Fibroblast of villous mesenchyme (primary cell): ENCODE data around the gene LRRN3. TPM values are rescaled to one million over a fixed set of nuclear protein-coding genes. Genes with fewer than 3 reads are reported as not detected.

Experiments
- DNase-seq: peaks from one replicate; pipeline ENCODE4 v3.0.0-alpha.2; 2010; ENCODE audit warnings: low read depth
- H3K4me3 ChIP-seq: 2 replicates; pipeline ENCODE4 v1.5.1; 2011; ENCODE audit warnings: low read depth, mild to moderate bottlenecking, low read length
- total RNA-seq: library from RNA; depleted of rRNA; stranded (reverse); fragments of >200 nt; gene quantifications from 2 replicates; pipeline ENCODE4 v1.2.3, GENCODE V29; 2012
- TF ChIP-seq, protein P1 (sequence below): IDR thresholded peaks from 2 replicates; pipeline ENCODE4 v1.5.1; 2012; ENCODE audit warnings: low read depth, mild to moderate bottlenecking, low read length; ENCODE audit not compliant: insufficient read depth

LRRN3 gene
- total RNA-seq, 1 donor: 0.86 TPM

DNA sequence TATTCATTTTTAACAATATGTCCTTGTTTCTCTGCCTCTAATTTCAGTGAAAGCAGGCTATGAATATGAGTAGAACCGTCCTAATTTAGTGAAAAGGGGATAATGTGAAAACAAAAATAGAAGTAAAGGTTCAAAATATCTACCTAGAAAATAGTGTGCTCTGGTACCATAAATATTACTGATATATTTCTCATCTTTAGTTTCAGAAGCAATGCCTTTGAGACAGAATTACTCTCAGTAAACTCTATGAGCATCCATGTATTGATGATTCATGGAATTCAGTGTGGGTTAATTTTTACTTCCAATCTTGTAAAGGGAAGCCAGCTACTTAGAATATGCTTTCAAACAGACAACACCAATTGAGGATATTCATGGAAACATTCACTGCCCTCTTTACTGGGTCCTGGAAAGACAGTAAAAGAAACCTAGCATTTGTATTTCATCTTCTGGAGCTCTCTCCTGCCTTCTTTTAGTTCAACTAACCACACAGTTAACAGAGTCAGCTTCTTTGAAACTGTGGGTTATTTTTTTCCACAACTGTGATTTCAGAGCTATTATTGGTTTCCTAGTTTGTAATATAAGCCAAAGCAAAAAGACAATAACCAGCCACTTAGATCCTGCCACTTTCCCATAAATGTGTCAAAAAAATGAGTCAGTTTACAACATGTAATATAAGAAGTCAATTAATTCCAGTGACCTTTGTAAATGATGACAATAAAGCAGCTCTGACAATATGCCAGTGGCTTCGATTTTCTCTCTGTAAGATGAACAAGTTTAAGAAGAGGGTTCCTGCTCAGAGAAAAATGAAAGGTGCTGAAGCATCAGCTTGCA lies 1.7 kb downstream of the LRRN3 start:
- H3K4me3 ChIP-seq: no peak overlapping the region
- DNase-seq: no peak
- TF ChIP-seq, protein P1, sequence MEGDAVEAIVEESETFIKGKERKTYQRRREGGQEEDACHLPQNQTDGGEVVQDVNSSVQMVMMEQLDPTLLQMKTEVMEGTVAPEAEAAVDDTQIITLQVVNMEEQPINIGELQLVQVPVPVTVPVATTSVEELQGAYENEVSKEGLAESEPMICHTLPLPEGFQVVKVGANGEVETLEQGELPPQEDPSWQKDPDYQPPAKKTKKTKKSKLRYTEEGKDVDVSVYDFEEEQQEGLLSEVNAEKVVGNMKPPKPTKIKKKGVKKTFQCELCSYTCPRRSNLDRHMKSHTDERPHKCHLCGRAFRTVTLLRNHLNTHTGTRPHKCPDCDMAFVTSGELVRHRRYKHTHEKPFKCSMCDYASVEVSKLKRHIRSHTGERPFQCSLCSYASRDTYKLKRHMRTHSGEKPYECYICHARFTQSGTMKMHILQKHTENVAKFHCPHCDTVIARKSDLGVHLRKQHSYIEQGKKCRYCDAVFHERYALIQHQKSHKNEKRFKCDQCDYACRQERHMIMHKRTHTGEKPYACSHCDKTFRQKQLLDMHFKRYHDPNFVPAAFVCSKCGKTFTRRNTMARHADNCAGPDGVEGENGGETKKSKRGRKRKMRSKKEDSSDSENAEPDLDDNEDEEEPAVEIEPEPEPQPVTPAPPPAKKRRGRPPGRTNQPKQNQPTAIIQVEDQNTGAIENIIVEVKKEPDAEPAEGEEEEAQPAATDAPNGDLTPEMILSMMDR: no peak

- no peak overlapping the region for H3K4me3 ChIP-seq
These were observed 2.6 kb downstream of the LRRN3 start for GRCh38 chr7:111093496-111093895.

GRCh38 chr7:111094419-111094818 lies 3.5 kb downstream of the LRRN3 start:
- TF ChIP-seq, protein P1: no peak
- H3K4me3 ChIP-seq: no peak overlapping the region
- no peak for DNase-seq

More at GRCh38 chr7:111093496-111093895, 2.6 kb downstream of the LRRN3 start:
- TF ChIP-seq, protein P1: no peak
- DNase-seq: no peak

- no peak overlapping the region for H3K4me3 ChIP-seq
- no peak for DNase-seq
- TF ChIP-seq, protein P1: no peak
These were observed 6.1 kb downstream of the LRRN3 start for GRCh38 chr7:111096997-111097396.

DNA sequence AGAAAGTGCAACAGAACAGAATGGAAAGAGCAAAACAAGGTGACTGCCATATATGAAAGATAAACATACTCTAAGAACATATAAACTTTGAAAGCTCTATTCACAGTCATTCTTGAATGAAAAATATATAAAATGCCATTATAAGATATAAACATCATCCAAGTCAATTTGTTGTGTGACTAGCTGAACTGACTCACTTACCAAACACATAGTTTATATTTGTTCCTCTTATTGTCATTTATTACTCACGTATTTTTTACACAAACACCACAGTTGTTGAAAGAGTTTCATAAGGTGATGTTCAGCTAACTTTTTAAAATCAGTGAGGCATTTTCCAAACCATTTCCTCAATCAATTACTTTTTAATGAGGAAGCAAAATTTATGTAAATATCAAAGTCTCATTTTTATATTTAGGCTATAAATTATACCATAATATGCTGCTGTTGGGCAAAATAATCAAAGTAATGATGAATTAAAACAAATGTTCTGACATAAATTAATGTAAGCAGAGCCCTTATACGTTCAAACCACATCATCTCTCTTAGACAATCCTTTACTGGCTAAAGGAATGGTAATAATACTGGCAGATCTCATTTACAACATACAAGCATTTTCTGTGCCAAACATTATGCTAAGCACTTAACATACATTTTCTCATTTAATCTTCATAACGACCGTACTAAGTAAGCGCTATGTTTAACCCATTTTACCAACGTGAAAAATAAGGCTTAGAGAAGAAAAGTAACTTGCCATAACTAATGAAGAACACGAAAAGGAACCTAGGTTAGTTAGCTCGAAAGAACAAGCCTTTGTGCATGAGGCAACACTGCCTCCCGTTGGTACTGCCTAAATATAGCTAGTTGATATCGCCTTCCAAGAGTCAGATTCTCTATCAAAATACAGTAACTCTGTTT lies 7.3 kb downstream of the LRRN3 start:
- no peak for DNase-seq
- TF ChIP-seq, protein P1: peak; percentile 55

DNA sequence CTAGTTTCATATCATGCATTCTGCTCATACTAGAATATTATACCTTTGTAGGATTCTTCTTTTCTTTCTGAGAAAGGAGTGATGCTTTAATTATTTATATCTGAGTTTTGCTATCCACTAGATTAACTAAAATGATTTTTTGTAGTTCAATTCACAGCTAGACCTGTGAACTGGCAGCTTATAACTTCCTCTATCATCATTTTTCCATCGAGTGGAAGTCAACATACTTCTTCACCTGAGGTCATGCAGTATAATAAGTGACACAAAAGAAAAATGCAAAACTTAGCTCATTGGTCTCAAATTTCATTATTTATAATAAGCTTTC lies 8.0 kb downstream of the LRRN3 start:
- H3K4me3 ChIP-seq: no peak overlapping the region
- TF ChIP-seq, protein P1: no peak

More for the DNA sequence above, 7.3 kb downstream of the LRRN3 start:
- no peak overlapping the region for H3K4me3 ChIP-seq

More for the DNA sequence above, 8.0 kb downstream of the LRRN3 start:
- no peak for DNase-seq
